Measurements from ENCODE around the gene C2orf68. TPM values are rescaled to one million over a fixed set of nuclear protein-coding genes. Genes with fewer than 3 reads are reported as not detected.
A peak's percentile ranks its signal among the peaks of the same experiment; 100 is the strongest.

Gene C2orf68
- total and polyA plus RNA-seq, 2 of the 13 experiments (the other 11 are each of a cell fraction or from before 2014, with no cell fraction given): 47.1 to 77.4 TPM

DNA sequence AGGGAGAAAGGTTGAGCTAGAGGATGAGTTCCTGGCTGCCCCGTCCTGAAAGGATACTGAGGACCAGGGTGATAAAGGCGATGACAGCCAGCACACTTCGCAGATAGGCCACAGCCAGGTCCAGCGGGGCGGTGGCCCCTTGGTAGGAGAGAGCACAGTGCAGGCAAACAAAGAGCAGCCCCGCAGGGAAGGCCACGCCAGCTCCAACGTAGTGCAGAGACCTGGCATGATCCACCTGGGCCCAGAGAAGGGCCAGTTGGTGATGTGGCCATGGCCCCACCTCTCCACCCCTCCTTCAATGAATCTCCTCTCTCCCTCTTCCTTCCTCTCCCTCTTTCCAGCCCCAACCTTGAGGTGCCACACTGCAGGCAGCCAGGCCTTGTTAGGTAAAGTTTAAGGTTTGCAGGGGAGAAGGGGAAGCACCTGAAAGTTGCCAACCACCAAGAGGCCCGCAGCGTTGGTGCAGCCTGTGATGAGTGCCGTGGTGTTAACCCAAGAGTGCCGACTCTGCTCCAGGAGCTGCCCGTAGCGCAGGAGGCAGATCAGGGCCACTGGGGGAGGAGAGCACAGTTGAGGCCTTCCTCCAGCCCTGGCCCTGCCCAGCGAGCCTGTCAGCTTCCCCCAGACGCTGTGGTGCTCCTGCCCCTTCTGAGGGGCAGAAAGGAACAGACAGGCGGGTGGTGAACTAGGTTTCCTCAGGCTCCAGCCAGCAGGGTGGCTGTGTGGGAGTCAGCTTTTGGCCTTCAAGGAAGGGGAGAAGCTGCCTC, 12.2 kb downstream of the C2orf68 start (continued):
- TF ChIP-seq ZNF343 (CRISPR knock-in tag; IDR thresholded peaks at IDR 0.05) (no peak), ZNF747 (CRISPR knock-in tag; IDR thresholded peaks at IDR 0.05; ENCODE audit: borderline replicate concordance) (no peak), SSRP1 (CRISPR knock-in tag; IDR thresholded peaks at IDR 0.05) (no peak; the same call in 1 of the 2 replicates), ZNF335 (CRISPR knock-in tag; IDR thresholded peaks at IDR 0.05) (no peak), NR2F1 (CRISPR knock-in tag; IDR thresholded peaks at IDR 0.05) (no peak), ZNF792 (CRISPR knock-in tag; IDR thresholded peaks at IDR 0.05) (no peak), ZNF180 (CRISPR knock-in tag; IDR thresholded peaks at IDR 0.05; ENCODE audit: borderline replicate concordance, low read depth) (no peak), ZNF616 (CRISPR knock-in tag; IDR thresholded peaks at IDR 0.05; ENCODE audit: low read depth) (no peak), ZNF530 (CRISPR knock-in tag; IDR thresholded peaks at IDR 0.05; ENCODE audit: low read depth) (no peak), POGZ (CRISPR knock-in tag; IDR thresholded peaks at IDR 0.05) (no peak), POLR2A (IDR thresholded peaks at IDR 0.05; ENCODE audit: insufficient read depth in 1 of 2, low read depth in 2 of 2, low read length in 2 of 2) (no peak), TSC22D2 (CRISPR knock-in tag; IDR thresholded peaks at IDR 0.05; ENCODE audit: borderline replicate concordance) (no peak), THYN1 (CRISPR knock-in tag; IDR thresholded peaks at IDR 0.05; ENCODE audit: borderline replicate concordance, low read depth) (no peak), NRL (CRISPR knock-in tag; IDR thresholded peaks at IDR 0.05; ENCODE audit: borderline replicate concordance) (peak; percentile 50; the same call in 1 of the 2 replicates), ZNF703 (CRISPR knock-in tag; IDR thresholded peaks at IDR 0.05; ENCODE audit: borderline replicate concordance) (no peak), FLYWCH1 (CRISPR knock-in tag; IDR thresholded peaks at IDR 0.05) (no peak), ZFX (CRISPR knock-in tag; IDR thresholded peaks at IDR 0.05; ENCODE audit: low read depth) (peak; percentile 44; the same call in 1 of the 2 replicates), ZNF292 (CRISPR knock-in tag; IDR thresholded peaks at IDR 0.05; ENCODE audit: borderline replicate concordance, low read depth) (peak; percentile 25; the same call in 1 of the 2 replicates), AGO2 (optimal IDR thresholded peaks at IDR 0.05; ENCODE audit: low read depth, low read length) (peak; percentile 94)
- TF ChIP-seq, protein P1, sequence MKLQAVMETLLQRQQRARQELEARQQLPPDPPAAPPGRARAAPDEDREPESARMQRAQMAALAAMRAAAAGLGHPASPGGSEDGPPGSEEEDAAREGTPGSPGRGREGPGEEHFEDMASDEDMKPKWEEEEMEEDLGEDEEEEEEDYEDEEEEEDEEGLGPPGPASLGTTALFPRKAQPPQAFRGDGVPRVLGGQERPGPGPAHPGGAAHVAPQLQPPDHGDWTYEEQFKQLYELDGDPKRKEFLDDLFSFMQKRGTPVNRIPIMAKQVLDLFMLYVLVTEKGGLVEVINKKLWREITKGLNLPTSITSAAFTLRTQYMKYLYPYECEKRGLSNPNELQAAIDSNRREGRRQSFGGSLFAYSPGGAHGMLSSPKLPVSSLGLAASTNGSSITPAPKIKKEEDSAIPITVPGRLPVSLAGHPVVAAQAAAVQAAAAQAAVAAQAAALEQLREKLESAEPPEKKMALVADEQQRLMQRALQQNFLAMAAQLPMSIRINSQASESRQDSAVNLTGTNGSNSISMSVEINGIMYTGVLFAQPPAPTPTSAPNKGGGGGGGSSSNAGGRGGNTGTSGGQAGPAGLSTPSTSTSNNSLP (IDR thresholded peaks at IDR 0.05; ENCODE audit: low read depth, low read length): no peak
- TF ChIP-seq, protein P2, sequence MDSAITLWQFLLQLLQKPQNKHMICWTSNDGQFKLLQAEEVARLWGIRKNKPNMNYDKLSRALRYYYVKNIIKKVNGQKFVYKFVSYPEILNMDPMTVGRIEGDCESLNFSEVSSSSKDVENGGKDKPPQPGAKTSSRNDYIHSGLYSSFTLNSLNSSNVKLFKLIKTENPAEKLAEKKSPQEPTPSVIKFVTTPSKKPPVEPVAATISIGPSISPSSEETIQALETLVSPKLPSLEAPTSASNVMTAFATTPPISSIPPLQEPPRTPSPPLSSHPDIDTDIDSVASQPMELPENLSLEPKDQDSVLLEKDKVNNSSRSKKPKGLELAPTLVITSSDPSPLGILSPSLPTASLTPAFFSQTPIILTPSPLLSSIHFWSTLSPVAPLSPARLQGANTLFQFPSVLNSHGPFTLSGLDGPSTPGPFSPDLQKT (CRISPR knock-in tag; IDR thresholded peaks at IDR 0.05; ENCODE audit: borderline replicate concordance): no peak
- TF ChIP-seq, protein P3, sequence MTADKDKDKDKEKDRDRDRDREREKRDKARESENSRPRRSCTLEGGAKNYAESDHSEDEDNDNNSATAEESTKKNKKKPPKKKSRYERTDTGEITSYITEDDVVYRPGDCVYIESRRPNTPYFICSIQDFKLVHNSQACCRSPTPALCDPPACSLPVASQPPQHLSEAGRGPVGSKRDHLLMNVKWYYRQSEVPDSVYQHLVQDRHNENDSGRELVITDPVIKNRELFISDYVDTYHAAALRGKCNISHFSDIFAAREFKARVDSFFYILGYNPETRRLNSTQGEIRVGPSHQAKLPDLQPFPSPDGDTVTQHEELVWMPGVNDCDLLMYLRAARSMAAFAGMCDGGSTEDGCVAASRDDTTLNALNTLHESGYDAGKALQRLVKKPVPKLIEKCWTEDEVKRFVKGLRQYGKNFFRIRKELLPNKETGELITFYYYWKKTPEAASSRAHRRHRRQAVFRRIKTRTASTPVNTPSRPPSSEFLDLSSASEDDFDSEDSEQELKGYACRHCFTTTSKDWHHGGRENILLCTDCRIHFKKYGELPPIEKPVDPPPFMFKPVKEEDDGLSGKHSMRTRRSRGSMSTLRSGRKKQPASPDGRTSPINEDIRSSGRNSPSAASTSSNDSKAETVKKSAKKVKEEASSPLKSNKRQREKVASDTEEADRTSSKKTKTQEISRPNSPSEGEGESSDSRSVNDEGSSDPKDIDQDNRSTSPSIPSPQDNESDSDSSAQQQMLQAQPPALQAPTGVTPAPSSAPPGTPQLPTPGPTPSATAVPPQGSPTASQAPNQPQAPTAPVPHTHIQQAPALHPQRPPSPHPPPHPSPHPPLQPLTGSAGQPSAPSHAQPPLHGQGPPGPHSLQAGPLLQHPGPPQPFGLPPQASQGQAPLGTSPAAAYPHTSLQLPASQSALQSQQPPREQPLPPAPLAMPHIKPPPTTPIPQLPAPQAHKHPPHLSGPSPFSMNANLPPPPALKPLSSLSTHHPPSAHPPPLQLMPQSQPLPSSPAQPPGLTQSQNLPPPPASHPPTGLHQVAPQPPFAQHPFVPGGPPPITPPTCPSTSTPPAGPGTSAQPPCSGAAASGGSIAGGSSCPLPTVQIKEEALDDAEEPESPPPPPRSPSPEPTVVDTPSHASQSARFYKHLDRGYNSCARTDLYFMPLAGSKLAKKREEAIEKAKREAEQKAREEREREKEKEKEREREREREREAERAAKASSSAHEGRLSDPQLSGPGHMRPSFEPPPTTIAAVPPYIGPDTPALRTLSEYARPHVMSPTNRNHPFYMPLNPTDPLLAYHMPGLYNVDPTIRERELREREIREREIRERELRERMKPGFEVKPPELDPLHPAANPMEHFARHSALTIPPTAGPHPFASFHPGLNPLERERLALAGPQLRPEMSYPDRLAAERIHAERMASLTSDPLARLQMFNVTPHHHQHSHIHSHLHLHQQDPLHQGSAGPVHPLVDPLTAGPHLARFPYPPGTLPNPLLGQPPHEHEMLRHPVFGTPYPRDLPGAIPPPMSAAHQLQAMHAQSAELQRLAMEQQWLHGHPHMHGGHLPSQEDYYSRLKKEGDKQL (CRISPR knock-in tag; IDR thresholded peaks at IDR 0.05; ENCODE audit: low read depth): no peak
